Hepatocyte (in vitro differentiated cells): ENCODE results near the gene CLASP2. TPM values are rescaled to one million over a fixed set of nuclear protein-coding genes. Genes with fewer than 3 reads are reported as not detected.

Source experiments
- DNase-seq: peaks from one replicate; pipeline ENCODE4 v3.0.0-alpha.2; 2016; ENCODE audit warnings: low spot score
- H2AFZ ChIP-seq: fragments of 200-600 bp; sonication (generic); 2 replicates; pipeline ENCODE4 v1.6.0; 2016; ENCODE audit warnings: antibody characterized with exemption, mild to moderate bottlenecking
- H3K27ac ChIP-seq: fragments of 200-600 bp; sonication (generic); 2 replicates; pipeline ENCODE4 v1.5.1; 2016; ENCODE audit warnings: mild to moderate bottlenecking
- H3K27me3 ChIP-seq: fragments of 200-600 bp; sonication (generic); 2 replicates; pipeline ENCODE4 v1.6.1; 2016
- H3K36me3 ChIP-seq: fragments of 200-600 bp; sonication (generic); replicated peaks from 2 replicates; pipeline ENCODE4 v1.5.1; 2016; ENCODE audit warnings: low read depth; ENCODE audit not compliant: insufficient read depth
- H3K4me1 ChIP-seq: fragments of 200-600 bp; sonication (generic); 2 replicates; pipeline ENCODE4 v1.5.1; 2016; ENCODE audit warnings: mild to moderate bottlenecking, moderate library complexity; ENCODE audit not compliant: insufficient read depth
- H3K4me2 ChIP-seq: fragments of 200-600 bp; sonication (generic); 2 replicates; pipeline ENCODE4 v1.6.0; 2016
- H3K4me3 ChIP-seq: fragments of 200-600 bp; sonication (generic); 2 replicates; pipeline ENCODE4 v1.5.1; 2016; ENCODE audit warnings: mild to moderate bottlenecking
- H3K79me2 ChIP-seq: fragments of 200-600 bp; sonication (generic); 2 replicates; pipeline ENCODE4 v1.6.0; 2017; ENCODE audit warnings: mild to moderate bottlenecking
- H3K9me2 ChIP-seq: fragments of 200-600 bp; sonication (generic); replicated peaks from 2 replicates; pipeline ENCODE4 v1.6.0; 2017; ENCODE audit warnings: mild to moderate bottlenecking; ENCODE audit not compliant: insufficient read depth
- H3K9me3 ChIP-seq: fragments of 200-600 bp; sonication (generic); 2 replicates; pipeline ENCODE4 v1.5.1; 2016; ENCODE audit warnings: low read depth, mild to moderate bottlenecking
- H4K20me1 ChIP-seq: fragments of 200-600 bp; sonication (generic); 2 replicates; pipeline ENCODE4 v1.6.0; 2016; ENCODE audit warnings: mild to moderate bottlenecking; ENCODE audit not compliant: insufficient read depth, poor library complexity, severe bottlenecking
- CTCF ChIP-seq: fragments of 200-600 bp; sonication (generic); IDR thresholded peaks from 2 replicates; pipeline ENCODE4 v1.5.1; 2016; ENCODE audit warnings: antibody characterized with exemption, mild to moderate bottlenecking; ENCODE audit not compliant: poor library complexity
- EZH2 ChIP-seq: fragments of 200-600 bp; sonication (generic); IDR thresholded peaks from 2 replicates; pipeline ENCODE4 v1.6.1; 2016; ENCODE audit warnings: antibody characterized with exemption, mild to moderate bottlenecking, borderline replicate concordance
- EZH2phosphoT487 ChIP-seq: fragments of 200-600 bp; sonication (generic); IDR thresholded peaks from one replicate; pipeline ENCODE4 v1.6.1; 2018; ENCODE audit warnings: antibody characterized with exemption, mild to moderate bottlenecking, low read depth, moderate library complexity; ENCODE audit not compliant: unreplicated experiment, severe bottlenecking
- WGBS: methylation state at CpG from one replicate; pipeline ENCODE4 v1.1.6; 2016; ENCODE audit warnings: low lambda C conversion rate; ENCODE audit errors: missing lambda C conversion rate; 5-methylcytosine and 5-hydroxymethylcytosine counted together
- polyA plus RNA-seq: library from polyadenylated mRNA; unstranded; fragments of >200 nt; fragmentation: Nextera tagmentation; extraction: Ambion mirVana; gene quantifications from 2 replicates; pipeline ENCODE4 v1.2.1, GENCODE V29; 2016
- total RNA-seq: library from RNA; depleted of rRNA; stranded (reverse); fragments of >200 nt; gene quantifications from 2 replicates; pipeline ENCODE4 v1.2.3, GENCODE V29; 2014

Gene CLASP2
- total and polyA plus RNA-seq, 2 experiments from 2014 or later = 12.0 to 34.5 TPM

DNA sequence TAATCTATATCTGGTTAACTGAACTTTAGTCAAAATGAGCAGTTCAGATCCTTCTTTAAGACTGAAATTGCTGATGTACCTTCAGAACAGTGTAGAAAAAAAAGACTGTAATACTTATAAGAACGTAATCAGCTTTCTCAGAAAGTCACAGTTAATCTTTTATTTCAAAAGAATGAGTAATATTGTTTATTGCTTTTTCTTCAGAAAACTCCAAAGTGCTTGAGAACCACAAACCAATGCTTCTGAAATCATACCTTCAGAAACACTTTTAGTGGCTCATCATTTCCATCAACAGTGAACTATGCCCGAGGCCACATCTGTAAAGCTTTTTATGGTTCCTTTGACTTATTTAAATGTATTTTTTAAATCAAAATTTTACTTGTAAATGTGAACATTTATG lies 33.3 kb upstream of the CLASP2 start:
- no peak overlapping the region for H3K27ac ChIP-seq
- no peaks in the 10 kb centered on the region for H3K27me3 ChIP-seq
- H4K20me1 ChIP-seq = no peaks in the 10 kb centered on the region
- H3K9me2 ChIP-seq = no peaks in the 10 kb centered on the region
- no peak overlapping the region for H3K4me3 ChIP-seq
- peaks cover 5% of the 10 kb centered on the region for H3K9me3 ChIP-seq
- no peaks in the 10 kb centered on the region for H3K4me1 ChIP-seq
- no peaks in the 10 kb centered on the region for H3K79me2 ChIP-seq
- DNase-seq = no peak
- TF ChIP-seq EZH2phosphoT487 = no peak
- TF ChIP-seq CTCF = no peak
- TF ChIP-seq EZH2 = no peak
- no peak overlapping the region for H2AFZ ChIP-seq
- H3K36me3 ChIP-seq = no peaks in the 10 kb centered on the region
- 85% methylated on average over 2 of the region's 2 CpGs for WGBS
- no peak overlapping the region for H3K4me2 ChIP-seq

DNA sequence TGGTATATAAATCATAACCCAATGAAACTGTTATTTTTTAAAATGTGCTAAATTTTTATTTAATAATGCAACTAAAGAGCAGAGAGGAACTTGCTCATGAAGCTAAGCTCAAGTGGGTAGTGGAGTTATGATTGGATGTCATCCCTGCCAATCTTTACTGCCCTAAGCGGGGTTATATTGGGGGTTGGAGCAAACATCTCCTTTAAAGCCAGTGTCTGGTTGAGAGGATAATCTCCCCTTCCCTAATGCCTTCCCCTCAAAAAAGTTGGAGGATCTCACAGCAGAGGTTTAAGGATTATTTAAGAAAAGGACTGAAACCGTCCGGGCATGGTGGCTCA lies 32.1 kb upstream of the CLASP2 start:
- Histone ChIP-seq H3K27ac (no peak overlapping the region), H3K27me3 (no peaks in the 10 kb centered on the region), H2AFZ (no peak overlapping the region), H3K4me2 (no peak overlapping the region), H3K9me3 (peaks cover 5% of the 10 kb centered on the region), H3K4me3 (no peak overlapping the region), H3K4me1 (no peaks in the 10 kb centered on the region), H3K9me2 (no peaks in the 10 kb centered on the region), H3K79me2 (no peaks in the 10 kb centered on the region), H3K36me3 (no peaks in the 10 kb centered on the region), H4K20me1 (no peaks in the 10 kb centered on the region)
- no peak for TF ChIP-seq EZH2
- TF ChIP-seq CTCF = no peak
- no peak for TF ChIP-seq EZH2phosphoT487
- DNase-seq = no peak
- 87% methylated on average over 3 of the region's 3 CpGs for WGBS

- Histone ChIP-seq H3K4me3 (no peak overlapping the region), H2AFZ (no peak overlapping the region), H3K9me2 (no peaks in the 10 kb centered on the region), H3K4me1 (no peaks in the 10 kb centered on the region), H3K36me3 (no peaks in the 10 kb centered on the region), H4K20me1 (no peaks in the 10 kb centered on the region), H3K27ac (no peak overlapping the region), H3K79me2 (no peaks in the 10 kb centered on the region), H3K9me3 (peaks cover 5% of the 10 kb centered on the region), H3K27me3 (no peaks in the 10 kb centered on the region), H3K4me2 (no peak overlapping the region)
- no peak for DNase-seq
- TF ChIP-seq EZH2 = no peak
- no peak for TF ChIP-seq EZH2phosphoT487
- no peak for TF ChIP-seq CTCF
- whole genome bisulfite sequencing = 69% methylated on average over 2 of the region's 2 CpGs
These were observed 31.6 kb upstream of the CLASP2 start for GRCh38 chr3:33749546-33750210.
